Endothelial cell of umbilical vein (primary cell): ENCODE data around the gene NIPSNAP2.

Source experiments
- CTCF ChIP-seq, 2 donors: IDR thresholded peaks; 1 replicate in 1 of 2; 2 replicates in 1 of 2; pipeline ENCODE4 v1.5.1; 2011; ENCODE audit warnings: low read length in 2 of 2, mild to moderate bottlenecking in 2 of 2, moderate library complexity in 2 of 2, control low read depth in 1 of 2, inconsistent platforms in 1 of 2, low read depth in 1 of 2; ENCODE audit not compliant: insufficient read depth in 1 of 2; ENCODE audit errors: extremely low read depth in 1 of 2
- EZH2 ChIP-seq: IDR thresholded peaks from 2 replicates; pipeline ENCODE4 v1.6.1; 2012; ENCODE audit warnings: borderline replicate concordance, low read depth, mild to moderate bottlenecking, moderate library complexity, low read length, inconsistent platforms; ENCODE audit not compliant: severe bottlenecking
- POLR2A ChIP-seq: IDR thresholded peaks from 2 replicates; pipeline ENCODE4 v1.6.1; 2012; ENCODE audit warnings: low read depth, mild to moderate bottlenecking, control low read depth, low read length
- POLR2AphosphoS5 ChIP-seq: IDR thresholded peaks from 2 replicates; pipeline ENCODE4 v1.6.1; 2012; ENCODE audit warnings: low read depth, mild to moderate bottlenecking, control low read depth, low read length, moderate library complexity; ENCODE audit not compliant: insufficient read depth
- TF ChIP-seq, protein P1 (sequence below): IDR thresholded peaks from 2 replicates; pipeline ENCODE4 v1.6.1; 2011; ENCODE audit not compliant: insufficient read depth, insufficient read length

DNA sequence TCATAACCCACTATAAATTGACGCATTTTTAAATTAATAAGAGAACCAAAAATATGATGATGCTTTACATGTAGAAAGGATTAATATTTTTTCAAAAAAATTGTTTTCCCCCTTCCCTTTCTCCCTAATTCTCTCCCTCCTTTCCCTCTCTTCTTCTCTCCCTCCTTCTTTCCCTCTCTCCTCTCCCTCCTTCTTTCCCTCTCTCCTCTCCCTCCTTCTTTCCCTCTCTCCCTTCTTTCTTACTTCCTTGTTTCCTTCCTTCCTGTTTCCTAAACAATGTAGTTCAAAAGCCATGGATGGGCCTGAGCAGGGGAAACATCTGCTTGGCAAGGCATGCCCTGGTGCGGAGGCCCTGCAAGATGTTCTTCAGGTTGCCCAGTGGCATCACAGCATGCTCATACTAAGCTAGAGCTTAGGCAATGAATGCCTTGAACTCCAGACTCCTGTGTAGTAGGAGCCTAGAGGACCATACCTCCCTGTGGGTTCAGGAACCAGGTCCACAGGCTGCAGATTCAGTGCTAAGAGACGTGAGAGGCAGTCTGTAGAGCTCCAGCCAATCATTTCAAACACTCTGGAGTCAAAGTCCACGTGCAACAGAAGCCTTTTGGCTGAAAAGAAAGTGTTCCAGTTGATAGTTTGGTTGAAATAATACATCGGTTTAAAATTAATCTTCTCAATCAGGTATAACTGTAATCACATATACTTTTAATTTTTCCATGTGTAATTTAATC lies 32.8 kb upstream of the NIPSNAP2 start:
- TF ChIP-seq POLR2A (no peak), EZH2 (no peak), CTCF (IDR thresholded peaks at IDR 0.05; ENCODE audit: extremely low read depth in 1 of 2, insufficient read depth in 1 of 2, low read depth in 1 of 2, low read length in 2 of 2) (no peak), POLR2AphosphoS5 (no peak)
- TF ChIP-seq, protein P1, sequence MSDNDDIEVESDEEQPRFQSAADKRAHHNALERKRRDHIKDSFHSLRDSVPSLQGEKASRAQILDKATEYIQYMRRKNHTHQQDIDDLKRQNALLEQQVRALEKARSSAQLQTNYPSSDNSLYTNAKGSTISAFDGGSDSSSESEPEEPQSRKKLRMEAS, result no peak
